Mesenteric fat pad (tissue), 1 donor: ENCODE results near the gene PPFIA1. TPM values are rescaled to one million over a fixed set of nuclear protein-coding genes. Genes with fewer than 3 reads are reported as not detected.
"Not testable (repeated sequence)": the region's sequence is repeated elsewhere in the genome, so short reads cannot be mapped to it uniquely, and the experiment has no call there.

ENCODE experiments used
- DNase-seq: peaks from one replicate; pipeline ENCODE4 v3.0.0-alpha.2; 2020; ENCODE audit warnings: low spot score
- total RNA-seq: library from RNA; stranded (reverse); fragmentation: NEBNext Ultra II Directional; extraction: Animal tissue kit (Norgen Biotek cat#: 25700); gene quantifications from one replicate; pipeline ENCODE4 v1.2.1, GENCODE V29; 2021
- donor health status: DM: yes; HTN: yes; CAD: no.

PPFIA1 gene
- total RNA-seq, 1 donor from 2014 or later: 119 TPM

GRCh38 chr11:70251659-70252321 is 18.7 kb upstream of the PPFIA1 start:
- DNase-seq: no peak

- DNase-seq: no peak
Measured at GRCh38 chr11:70252844-70253243, 17.6 kb upstream of the PPFIA1 start.

- DNase-seq: no peak
Measured at GRCh38 chr11:70255477-70256116, 14.9 kb upstream of the PPFIA1 start.

- not testable (repeated sequence) for DNase-seq
Measured at GRCh38 chr11:70259077-70259476, 11.4 kb upstream of the PPFIA1 start.

GRCh38 chr11:70262951-70263350 is 7.5 kb upstream of the PPFIA1 start:
- DNase-seq: no peak

- no peak for DNase-seq
Measured at GRCh38 chr11:70263363-70263762, 7.1 kb upstream of the PPFIA1 start.

GRCh38 chr11:70265341-70265740 is 5.1 kb upstream of the PPFIA1 start:
- no peak for DNase-seq

- DNase-seq: no peak
Measured at GRCh38 chr11:70267405-70267950, 3.0 kb upstream of the PPFIA1 start.

- DNase-seq: no peak
Measured at GRCh38 chr11:70268526-70268925, 2.0 kb upstream of the PPFIA1 start.

- DNase-seq: no peak
Measured at GRCh38 chr11:70270877-70271648, 573 bp downstream of the PPFIA1 start.

- no peak for DNase-seq
Measured at GRCh38 chr11:70271649-70271953, 1.1 kb downstream of the PPFIA1 start.

GRCh38 chr11:70272009-70272408 is 1.5 kb downstream of the PPFIA1 start:
- DNase-seq: no peak

GRCh38 chr11:70278994-70279393 is 8.5 kb downstream of the PPFIA1 start:
- DNase-seq: no peak

GRCh38 chr11:70281156-70281609 is 10.7 kb downstream of the PPFIA1 start:
- no peak for DNase-seq

GRCh38 chr11:70282012-70282411 is 11.5 kb downstream of the PPFIA1 start:
- peak; percentile 30 for DNase-seq

- no peak for DNase-seq
Measured at GRCh38 chr11:70288721-70289120, 18.2 kb downstream of the PPFIA1 start.

GRCh38 chr11:70289582-70289981 is 19.1 kb downstream of the PPFIA1 start:
- DNase-seq: no peak

- no peak for DNase-seq
Measured at GRCh38 chr11:70290361-70291065, 20.0 kb downstream of the PPFIA1 start.

GRCh38 chr11:70292166-70292565 is 21.7 kb downstream of the PPFIA1 start:
- DNase-seq: no peak

- DNase-seq: no peak
Measured at GRCh38 chr11:70292863-70293262, 22.4 kb downstream of the PPFIA1 start.

- not testable (repeated sequence) for DNase-seq
Measured at GRCh38 chr11:70295166-70295565, 24.7 kb downstream of the PPFIA1 start.
